BLaER1 treated with 17β-estradiol and CSF1 and Interleukin-3, amounts not matched to agents 10 nM and 100 nM (cell line): ENCODE results near the gene MAML3.

Source experiments
- H3K27ac ChIP-seq, 11 experiments: shearing (Covaris generic); formaldehyde crosslinking; 2 replicates each; pipeline ENCODE4 v1.8.1; 2022
- H3K27me3 ChIP-seq, 11 experiments: shearing (Covaris generic); formaldehyde crosslinking; 2 replicates each; pipeline ENCODE4 v1.8.1; 2022
- H3K36me3 ChIP-seq, 11 experiments: shearing (Covaris generic); formaldehyde crosslinking; 2 replicates each; pipeline ENCODE4 v1.8.1; 2022
- H3K4me1 ChIP-seq, 10 experiments: shearing (Covaris generic); formaldehyde crosslinking; 2 replicates each; pipeline ENCODE4 v1.8.1; 2022
- H3K4me2 ChIP-seq, 11 experiments: shearing (Covaris generic); formaldehyde crosslinking; 2 replicates each; pipeline ENCODE4 v1.8.1; 2022
- H3K4me3 ChIP-seq, 10 experiments: shearing (Covaris generic); formaldehyde crosslinking; 2 replicates each; pipeline ENCODE4 v1.8.1; 2022
- H3K9ac ChIP-seq, 11 experiments: shearing (Covaris generic); formaldehyde crosslinking; 2 replicates each; pipeline ENCODE4 v1.8.1; 2022
- H3K9me3 ChIP-seq, 11 experiments: shearing (Covaris generic); formaldehyde crosslinking; replicated peaks in 1 of 11; 2 replicates each; pipeline ENCODE4 v1.8.1; 2022
- H4K20me1 ChIP-seq, 11 experiments: shearing (Covaris generic); formaldehyde crosslinking; 2 replicates each; pipeline ENCODE4 v1.8.1; 2022
- Cebpa-rat ChIP-seq, 11 experiments: shearing (Covaris generic); IDR thresholded peaks; 2 replicates each; pipeline ENCODE4 v1.8.1; 2022

MAML3 gene

DNA sequence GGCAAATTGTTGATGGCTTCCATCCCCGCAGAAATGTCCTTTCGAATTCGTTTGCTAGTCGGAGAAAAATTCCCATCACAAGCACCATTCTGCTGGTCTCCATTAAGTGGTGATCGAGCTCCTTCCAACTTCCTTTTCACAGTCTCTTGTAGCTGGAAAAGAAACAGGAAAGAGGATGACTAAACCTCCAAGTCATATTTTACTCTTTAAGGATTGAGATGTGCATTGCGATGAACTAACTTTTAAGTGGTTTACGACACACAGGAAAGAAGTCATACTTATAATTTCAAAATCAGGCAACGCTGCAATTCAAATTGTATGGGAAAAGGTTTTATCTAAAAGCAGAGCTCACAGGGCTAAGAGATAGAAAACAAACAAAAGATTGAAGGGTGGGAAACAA, 263.2 kb downstream of the MAML3 start:
- peak overlapping the region in 7 of 11 experiments; percentile 22 to 84 (median 55); a peak in 13 of 22 replicates for H3K4me2 ChIP-seq
- H4K20me1 ChIP-seq: peaks cover 0 to 13% (median 0%) of the 10 kb centered on the region in 11 experiments; a peak in 2 of 22 replicates
- H3K27me3 ChIP-seq: no peaks in the 10 kb centered on the region
- no peak for TF ChIP-seq Cebpa-rat (IDR thresholded peaks at IDR 0.05)
- H3K27ac ChIP-seq: peak overlapping the region in 5 of 11 experiments; percentile 22 to 74 (median 59); a peak in 9 of 22 replicates
- peak overlapping the region in 3 of 11 experiments; percentile 0 to 48 (median 32); a peak in 3 of 22 replicates for H3K9ac ChIP-seq
- peaks cover 0 to 65% (median 21%) of the 10 kb centered on the region in 10 experiments; a peak in 12 of 20 replicates for H3K4me1 ChIP-seq
- peaks cover 7 to 33% (median 27%) of the 10 kb centered on the region in 11 experiments; a peak in 19 of 22 replicates for H3K36me3 ChIP-seq
- H3K9me3 ChIP-seq: peaks cover 0 to 5% (median 0%) of the 10 kb centered on the region in 11 experiments; a peak in 1 of 22 replicates
- no peak overlapping the region for H3K4me3 ChIP-seq

DNA sequence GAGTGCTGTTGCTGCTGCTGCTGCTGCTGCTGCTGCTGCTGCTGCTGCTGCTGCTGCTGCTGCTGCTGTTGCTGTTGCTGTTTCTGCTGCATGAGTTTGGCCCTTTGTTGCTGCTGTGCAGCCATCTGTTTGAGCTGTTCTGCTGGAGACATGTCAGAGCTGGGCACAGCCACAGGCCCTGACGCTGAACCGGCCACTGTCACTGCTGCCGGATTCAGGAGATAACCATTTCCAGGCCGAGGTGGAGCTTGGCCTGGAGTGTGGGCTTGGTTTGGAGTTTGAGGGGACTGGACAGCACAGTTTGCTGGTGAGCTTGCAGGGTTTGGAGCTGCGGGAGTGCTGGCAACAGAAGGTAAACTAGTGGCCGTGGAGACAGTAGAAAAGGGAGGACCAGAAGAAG, 264.1 kb downstream of the MAML3 start:
- Histone ChIP-seq H3K9me3 (peaks cover 0 to 5% (median 0%) of the 10 kb centered on the region in 11 experiments; a peak in 1 of 22 replicates), H3K4me1 (peaks cover 0 to 66% (median 21%) of the 10 kb centered on the region in 10 experiments; a peak in 12 of 20 replicates), H3K36me3 (peaks cover 7 to 33% (median 27%) of the 10 kb centered on the region in 11 experiments; a peak in 19 of 22 replicates), H3K4me3 (no peak overlapping the region), H3K9ac (no peak overlapping the region), H4K20me1 (peaks cover 0 to 12% (median 0%) of the 10 kb centered on the region in 11 experiments; a peak in 2 of 22 replicates), H3K27me3 (no peaks in the 10 kb centered on the region), H3K4me2 (peak overlapping the region in 4 of 11 experiments; percentile 55 to 84 (median 62); a peak in 7 of 22 replicates), H3K27ac (peak overlapping the region in 4 of 11 experiments; percentile 22 to 74 (median 54); a peak in 4 of 22 replicates)
- no peak for TF ChIP-seq Cebpa-rat (IDR thresholded peaks at IDR 0.05)

DNA sequence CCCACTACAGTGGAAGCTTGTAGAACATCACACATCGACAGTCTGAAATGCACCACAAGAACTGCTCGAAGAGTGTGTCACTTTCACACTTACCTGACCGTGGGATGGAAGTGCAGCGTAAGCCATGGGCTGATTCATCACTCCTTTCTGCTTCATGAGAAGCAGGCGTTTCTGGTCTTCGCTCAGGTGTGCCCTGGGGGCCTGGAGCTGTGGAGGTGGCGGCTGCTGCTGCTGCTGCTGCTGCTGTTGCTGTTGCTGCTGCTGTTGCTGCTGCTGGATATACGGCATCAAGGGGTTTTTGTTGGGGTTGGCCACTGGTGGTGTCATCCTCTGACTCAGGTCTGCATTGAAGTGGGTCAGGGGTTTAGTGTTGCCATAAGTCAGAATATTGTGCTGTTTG, 264.7 kb downstream of the MAML3 start:
- Histone ChIP-seq H3K9ac (no peak overlapping the region), H4K20me1 (peaks cover 0 to 12% (median 0%) of the 10 kb centered on the region in 11 experiments; a peak in 2 of 22 replicates), H3K4me1 (peaks cover 0 to 66% (median 21%) of the 10 kb centered on the region in 10 experiments; a peak in 12 of 20 replicates), H3K27me3 (no peaks in the 10 kb centered on the region), H3K27ac (no peak overlapping the region), H3K4me3 (peak overlapping the region in 1 of 10 experiments; percentile 31; a peak in 1 of 20 replicates), H3K36me3 (peaks cover 7 to 33% (median 30%) of the 10 kb centered on the region in 11 experiments; a peak in 19 of 22 replicates), H3K4me2 (peak overlapping the region in 3 of 11 experiments; percentile 56 to 84 (median 69); a peak in 6 of 22 replicates), H3K9me3 (peaks cover 0 to 5% (median 0%) of the 10 kb centered on the region in 11 experiments; a peak in 1 of 22 replicates)
- no peak for TF ChIP-seq Cebpa-rat (IDR thresholded peaks at IDR 0.05)

DNA sequence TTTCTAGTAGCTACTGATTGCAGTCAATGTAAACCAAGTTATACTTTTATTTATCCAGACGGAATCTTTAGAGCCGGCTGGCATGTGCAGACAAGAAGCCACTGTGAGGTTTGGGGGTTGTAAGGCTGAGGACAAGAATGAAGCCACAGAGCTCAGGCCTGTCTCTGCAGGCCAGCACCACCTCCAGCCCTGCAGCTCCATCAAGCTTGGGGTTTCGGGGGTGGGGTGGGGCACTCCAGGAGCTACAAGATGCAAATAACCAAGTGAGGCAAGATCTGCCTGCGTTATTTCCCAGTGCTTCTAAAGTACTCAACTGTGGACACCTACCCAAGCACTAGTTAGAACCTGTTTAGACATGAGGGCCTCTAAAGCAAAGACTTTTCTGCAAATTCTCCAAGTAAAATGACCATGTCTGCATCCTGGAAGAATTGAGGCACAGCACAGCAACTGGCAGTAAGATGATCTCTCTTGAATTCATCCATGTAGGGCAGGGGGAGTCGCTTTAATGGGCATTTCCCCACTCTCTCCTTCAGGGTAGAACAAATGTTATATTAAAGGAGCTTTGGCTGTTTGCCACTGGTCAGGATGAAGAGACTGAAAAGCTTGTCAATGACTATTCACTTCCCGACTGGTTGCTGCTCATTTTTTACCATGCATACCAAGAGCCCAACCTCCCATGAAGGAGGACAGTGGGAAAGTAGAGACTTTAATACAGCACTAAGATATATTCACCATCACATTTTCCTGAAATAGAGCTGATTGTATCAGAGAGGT, 265.8 kb downstream of the MAML3 start:
- Histone ChIP-seq H3K9ac (no peak overlapping the region), H3K4me3 (peak overlapping the region in 2 of 10 experiments; percentile 18 to 31; a peak in 2 of 20 replicates), H3K27me3 (no peaks in the 10 kb centered on the region), H3K36me3 (peaks cover 7 to 35% (median 31%) of the 10 kb centered on the region in 11 experiments; a peak in 19 of 22 replicates), H3K4me2 (peak overlapping the region in 4 of 11 experiments; percentile 23 to 84 (median 62); a peak in 6 of 22 replicates), H3K27ac (peak overlapping the region in 1 of 11 experiments; percentile 1; a peak in 1 of 22 replicates), H3K9me3 (peaks cover 0 to 5% (median 0%) of the 10 kb centered on the region in 11 experiments; a peak in 1 of 22 replicates), H3K4me1 (peaks cover 0 to 66% (median 21%) of the 10 kb centered on the region in 10 experiments; a peak in 12 of 20 replicates), H4K20me1 (peaks cover 0 to 12% (median 0%) of the 10 kb centered on the region in 11 experiments; a peak in 2 of 22 replicates)
- no peak for TF ChIP-seq Cebpa-rat (IDR thresholded peaks at IDR 0.05)

DNA sequence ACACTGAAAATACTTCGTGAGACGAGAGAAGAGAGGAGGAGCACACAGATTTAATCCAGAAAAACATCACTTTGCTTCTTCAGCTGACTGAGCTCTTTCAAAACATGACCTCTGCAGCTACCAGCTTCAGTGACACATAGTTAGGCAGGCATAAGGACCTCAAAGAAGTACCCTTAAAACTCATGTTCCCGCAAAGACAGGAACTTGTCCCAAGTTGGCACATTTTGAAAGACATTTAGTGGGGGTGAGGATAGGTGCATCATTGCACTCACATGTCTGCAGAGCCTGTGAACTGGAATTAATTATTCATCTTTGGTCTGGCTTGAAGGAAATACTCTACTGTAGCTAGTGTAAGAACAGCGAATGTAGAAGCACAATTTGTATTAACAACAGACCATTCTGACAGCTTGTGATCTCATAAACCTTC, 266.6 kb downstream of the MAML3 start:
- Histone ChIP-seq H3K9me3 (peaks cover 0 to 5% (median 0%) of the 10 kb centered on the region in 11 experiments; a peak in 1 of 22 replicates), H3K4me3 (peak overlapping the region in 1 of 10 experiments; percentile 15; a peak in 1 of 20 replicates), H3K9ac (peak overlapping the region in 2 of 11 experiments; percentile 15 to 26; a peak in 1 of 22 replicates), H4K20me1 (peaks cover 0 to 12% (median 0%) of the 10 kb centered on the region in 11 experiments; a peak in 2 of 22 replicates), H3K36me3 (peaks cover 7 to 43% (median 31%) of the 10 kb centered on the region in 11 experiments; a peak in 19 of 22 replicates), H3K4me1 (peaks cover 0 to 64% (median 21%) of the 10 kb centered on the region in 10 experiments; a peak in 12 of 20 replicates), H3K27ac (peak overlapping the region in 2 of 11 experiments; percentile 11 to 30; a peak in 2 of 22 replicates), H3K27me3 (no peaks in the 10 kb centered on the region), H3K4me2 (peak overlapping the region in 5 of 11 experiments; percentile 5 to 84 (median 56); a peak in 7 of 22 replicates)
- no peak for TF ChIP-seq Cebpa-rat (IDR thresholded peaks at IDR 0.05)

DNA sequence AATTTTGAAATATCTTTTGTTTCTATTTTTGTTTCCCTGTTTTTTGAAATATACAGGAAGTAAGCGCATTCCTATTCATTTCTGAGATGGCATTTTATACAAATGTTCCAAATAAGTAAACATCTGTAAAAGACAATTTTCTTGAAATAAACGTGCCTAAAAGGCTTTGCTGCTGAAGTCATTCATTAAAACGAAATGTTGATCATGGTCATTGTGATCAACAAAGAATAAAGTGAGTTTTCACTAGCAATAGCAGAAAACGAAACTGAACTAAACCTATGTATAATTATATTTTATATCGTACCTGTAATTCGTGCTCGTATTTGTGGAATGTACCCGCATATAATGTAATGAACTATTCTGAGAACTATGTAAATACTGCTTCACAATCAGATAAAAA, 267.2 kb downstream of the MAML3 start:
- peak overlapping the region in 4 of 11 experiments; percentile 37 to 84 (median 62); a peak in 7 of 22 replicates for H3K4me2 ChIP-seq
- H3K4me3 ChIP-seq: no peak overlapping the region
- no peaks in the 10 kb centered on the region for H3K27me3 ChIP-seq
- peaks cover 7 to 45% (median 32%) of the 10 kb centered on the region in 11 experiments; a peak in 19 of 22 replicates for H3K36me3 ChIP-seq
- H3K9ac ChIP-seq: 0 out of 22 replicates have a peak overlapping the region, but pooled peaks of 1 of the 11 experiments have one; percentile 26
- TF ChIP-seq Cebpa-rat (IDR thresholded peaks at IDR 0.05): no peak
- peaks cover 0 to 18% (median 0%) of the 10 kb centered on the region in 11 experiments; a peak in 2 of 22 replicates for H4K20me1 ChIP-seq
- H3K27ac ChIP-seq: peak overlapping the region in 1 of 11 experiments; percentile 30; a peak in 2 of 22 replicates
- peaks cover 0 to 58% (median 21%) of the 10 kb centered on the region in 10 experiments; a peak in 12 of 20 replicates for H3K4me1 ChIP-seq
- H3K9me3 ChIP-seq: peaks cover 0 to 2% (median 0%) of the 10 kb centered on the region in 11 experiments; a peak in 1 of 22 replicates

DNA sequence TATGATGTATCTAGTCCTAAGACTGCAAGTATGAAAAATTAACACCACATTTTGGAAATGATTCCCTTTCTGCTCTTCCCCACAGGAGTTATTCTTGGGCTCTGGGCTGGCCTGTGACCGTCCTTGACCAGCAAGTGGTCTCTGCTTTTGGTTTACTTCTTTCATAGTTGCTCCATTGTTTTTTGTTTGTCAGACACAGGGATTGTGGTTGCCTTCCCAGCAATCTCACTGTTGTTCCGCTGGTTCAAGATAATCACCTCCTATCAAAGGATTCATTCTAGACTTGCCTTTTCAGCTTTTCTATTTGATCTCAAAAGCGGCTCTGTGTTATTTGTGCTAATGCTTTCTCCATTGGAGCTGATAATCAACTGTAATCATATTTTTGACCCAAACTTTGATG, 269.5 kb downstream of the MAML3 start:
- Histone ChIP-seq H3K4me1 (peaks cover 0 to 35% (median 12%) of the 10 kb centered on the region in 10 experiments; a peak in 11 of 20 replicates), H3K27me3 (no peaks in the 10 kb centered on the region), H3K9ac (no peak overlapping the region), H3K4me2 (no peak overlapping the region), H4K20me1 (peaks cover 0 to 35% (median 0%) of the 10 kb centered on the region in 11 experiments; a peak in 3 of 22 replicates), H3K36me3 (peaks cover 0 to 31% (median 19%) of the 10 kb centered on the region in 11 experiments; a peak in 18 of 22 replicates), H3K9me3 (no peaks in the 10 kb centered on the region), H3K27ac (no peak overlapping the region), H3K4me3 (no peak overlapping the region)
- TF ChIP-seq Cebpa-rat (IDR thresholded peaks at IDR 0.05): no peak

DNA sequence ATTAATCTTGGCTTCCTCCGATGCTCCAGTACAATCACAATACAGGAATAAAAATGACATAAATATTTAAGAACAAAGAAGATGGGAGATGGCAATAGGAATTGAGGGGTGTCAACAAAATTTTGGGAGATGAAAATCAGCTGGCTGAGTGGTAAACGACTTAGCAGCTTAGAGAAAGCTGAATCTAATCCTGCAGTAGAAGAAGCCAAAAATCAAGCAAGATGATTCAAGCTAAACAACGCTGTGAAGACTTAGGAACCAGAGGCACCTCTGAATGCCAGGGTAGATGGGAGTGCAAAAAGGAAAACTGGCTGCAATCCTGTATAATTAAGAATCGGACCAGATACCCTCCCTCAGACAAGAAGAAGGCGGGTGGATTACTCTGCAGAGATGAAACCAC, 273.1 kb downstream of the MAML3 start:
- no peak for TF ChIP-seq Cebpa-rat (IDR thresholded peaks at IDR 0.05)
- H3K4me2 ChIP-seq: no peak overlapping the region
- no peak overlapping the region for H3K9ac ChIP-seq
- H3K9me3 ChIP-seq: no peaks in the 10 kb centered on the region
- peaks cover 0 to 13% (median 0%) of the 10 kb centered on the region in 10 experiments; a peak in 8 of 20 replicates for H3K4me1 ChIP-seq
- H4K20me1 ChIP-seq: peaks cover 0 to 23% (median 0%) of the 10 kb centered on the region in 11 experiments; a peak in 4 of 22 replicates
- H3K27ac ChIP-seq: no peak overlapping the region; a peak in 1 of 22 replicates
- no peak overlapping the region for H3K4me3 ChIP-seq
- peaks cover 0 to 16% (median 7%) of the 10 kb centered on the region in 11 experiments; a peak in 10 of 22 replicates for H3K36me3 ChIP-seq
- H3K27me3 ChIP-seq: no peaks in the 10 kb centered on the region
